Activated effector memory CD4-positive, alpha-beta T cell treated with Interleukin-2 at 50 U/mL for 16 hours (primary cell): Measurements from ENCODE around the gene ZNF732.
A peak's percentile ranks its signal among the peaks of the same experiment; 100 is the strongest.
"Not testable (repeated sequence)": the region's sequence is repeated elsewhere in the genome, so short reads cannot be mapped to it uniquely, and the experiment has no call there.

Source experiments
- DNase-seq: peaks from one replicate; pipeline ENCODE4 v3.0.0-alpha.2; 2020

Gene ZNF732

GRCh38 chr4:304969-305680 lies at the start of gene ZNF732:
TSS of gene ZNF732 (minus strand) at chr4:305474. CDS start at chr4:305310, 164 bp downstream.
- no peak for DNase-seq

GRCh38 chr4:340011-340410 lies 34.7 kb upstream of the ZNF732 start:
- DNase-seq: no peak

- no peak for DNase-seq
These were observed 33.5 kb upstream of the ZNF732 start for GRCh38 chr4:338759-339097.

- no peak for DNase-seq
These were observed 32.9 kb upstream of the ZNF732 start for GRCh38 chr4:337932-338758.

GRCh38 chr4:337143-337931 lies 32.1 kb upstream of the ZNF732 start, which contains the start of gene ZNF141:
TSS of gene ZNF141 (plus strand) at chr4:337814. CDS start at chr4:337984, 170 bp downstream.
- DNase-seq: peak; percentile 84

- DNase-seq: no peak
These were observed 31.5 kb upstream of the ZNF732 start for GRCh38 chr4:336893-337142.

- no peak for DNase-seq
These were observed 31.0 kb upstream of the ZNF732 start for GRCh38 chr4:336099-336892.

GRCh38 chr4:335515-335914 lies 30.2 kb upstream of the ZNF732 start:
- no peak for DNase-seq

- DNase-seq: no peak
These were observed 23.5 kb upstream of the ZNF732 start for GRCh38 chr4:328729-329128.

- DNase-seq: no peak
These were observed 9.1 kb upstream of the ZNF732 start for GRCh38 chr4:314296-314903.

- DNase-seq: no peak
These were observed 4.5 kb upstream of the ZNF732 start for GRCh38 chr4:309807-310206.

GRCh38 chr4:306551-306961 lies 1.3 kb upstream of the ZNF732 start:
- no peak for DNase-seq

GRCh38 chr4:304516-304915 lies 758 bp downstream of the ZNF732 start:
- not testable (repeated sequence) for DNase-seq

- no peak for DNase-seq
These were observed 2.9 kb downstream of the ZNF732 start for GRCh38 chr4:302381-302780.

GRCh38 chr4:294732-295131 lies 10.5 kb downstream of the ZNF732 start:
- no peak for DNase-seq

GRCh38 chr4:288891-289290 lies 16.4 kb downstream of the ZNF732 start:
- no peak for DNase-seq

GRCh38 chr4:273309-274017 lies 31.8 kb downstream of the ZNF732 start:
- DNase-seq: no peak

GRCh38 chr4:271492-272103 lies 33.7 kb downstream of the ZNF732 start:
- DNase-seq: no peak

- not testable (repeated sequence) for DNase-seq
These were observed 46.0 kb downstream of the ZNF732 start for GRCh38 chr4:259240-259639.

- no peak for DNase-seq
These were observed 48.8 kb downstream of the ZNF732 start for GRCh38 chr4:256492-256891.
